BLaER1 treated with 17β-estradiol and CSF1 and Interleukin-3, amounts not matched to agents 10 nM and 100 nM (cell line): ENCODE data around the gene ADSL.
A peak's percentile ranks its signal among the peaks of the same experiment; 100 is the strongest.

Experiments
- H3K27ac ChIP-seq, 11 experiments: shearing (Covaris generic); formaldehyde crosslinking; 2 replicates each; pipeline ENCODE4 v1.8.1; 2022
- H3K27me3 ChIP-seq, 11 experiments: shearing (Covaris generic); formaldehyde crosslinking; 2 replicates each; pipeline ENCODE4 v1.8.1; 2022
- H3K36me3 ChIP-seq, 11 experiments: shearing (Covaris generic); formaldehyde crosslinking; 2 replicates each; pipeline ENCODE4 v1.8.1; 2022
- H3K4me1 ChIP-seq, 10 experiments: shearing (Covaris generic); formaldehyde crosslinking; 2 replicates each; pipeline ENCODE4 v1.8.1; 2022
- H3K4me2 ChIP-seq, 11 experiments: shearing (Covaris generic); formaldehyde crosslinking; 2 replicates each; pipeline ENCODE4 v1.8.1; 2022
- H3K4me3 ChIP-seq, 10 experiments: shearing (Covaris generic); formaldehyde crosslinking; 2 replicates each; pipeline ENCODE4 v1.8.1; 2022
- H3K9ac ChIP-seq, 11 experiments: shearing (Covaris generic); formaldehyde crosslinking; 2 replicates each; pipeline ENCODE4 v1.8.1; 2022
- H3K9me3 ChIP-seq, 11 experiments: shearing (Covaris generic); formaldehyde crosslinking; replicated peaks in 1 of 11; 2 replicates each; pipeline ENCODE4 v1.8.1; 2022
- H4K20me1 ChIP-seq, 11 experiments: shearing (Covaris generic); formaldehyde crosslinking; 2 replicates each; pipeline ENCODE4 v1.8.1; 2022
- Cebpa-rat ChIP-seq, 11 experiments: shearing (Covaris generic); IDR thresholded peaks; 2 replicates each; pipeline ENCODE4 v1.8.1; 2022

ADSL gene

GRCh38 chr22:40416636-40417035 lies 70.3 kb downstream of the ADSL start:
- Histone ChIP-seq H3K9ac (peak overlapping the region in 6 of 11 experiments; percentile 27 to 64 (median 49); a peak in 9 of 22 replicates), H3K4me3 (no peak overlapping the region), H4K20me1 (peaks cover 20 to 76% (median 37%) of the 10 kb centered on the region in 11 experiments; a peak in 18 of 22 replicates), H3K27me3 (no peaks in the 10 kb centered on the region), H3K27ac (peak overlapping the region in 9 of 11 experiments; percentile 58 to 83 (median 76); a peak in 17 of 22 replicates), H3K9me3 (no peaks in the 10 kb centered on the region), H3K36me3 (peaks cover 50 to 89% (median 65%) of the 10 kb centered on the region in 11 experiments), H3K4me1 (peaks cover 75 to 95% (median 86%) of the 10 kb centered on the region in 10 experiments), H3K4me2 (peak overlapping the region; percentile 78 to 93 (median 88); a peak in 20 of 22 replicates)
- no peak for TF ChIP-seq Cebpa-rat (IDR thresholded peaks at IDR 0.05)

DNA sequence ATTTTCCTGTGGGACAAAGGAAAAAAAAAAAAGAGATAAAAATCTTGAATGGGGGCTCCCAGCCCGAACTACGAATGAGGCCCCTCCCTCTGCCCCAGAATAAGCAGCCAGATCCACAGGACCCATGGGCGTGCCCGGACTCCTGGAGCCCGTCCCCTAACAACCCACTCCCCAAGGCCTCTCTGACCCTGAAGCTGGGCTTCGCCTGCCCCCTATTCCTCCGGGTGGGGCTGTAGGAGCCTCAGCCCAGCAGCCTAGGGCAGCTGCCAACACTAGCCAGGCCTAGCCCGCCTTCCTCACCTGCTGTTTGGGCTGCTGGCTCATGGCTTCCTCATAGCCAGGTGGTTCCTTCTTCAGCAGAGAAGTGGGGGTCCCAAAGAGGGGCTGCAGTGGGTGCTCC lies 70.7 kb downstream of the ADSL start:
- Histone ChIP-seq H3K9ac (peak overlapping the region in 6 of 11 experiments; percentile 27 to 56 (median 44); a peak in 11 of 22 replicates), H3K4me3 (no peak overlapping the region), H3K27ac (peak overlapping the region in 9 of 11 experiments; percentile 58 to 83 (median 76); a peak in 17 of 22 replicates), H3K4me1 (peaks cover 74 to 92% (median 86%) of the 10 kb centered on the region in 10 experiments), H3K36me3 (peaks cover 52 to 89% (median 66%) of the 10 kb centered on the region in 11 experiments), H3K27me3 (no peaks in the 10 kb centered on the region), H4K20me1 (peaks cover 20 to 76% (median 41%) of the 10 kb centered on the region in 11 experiments; a peak in 19 of 22 replicates), H3K9me3 (no peaks in the 10 kb centered on the region), H3K4me2 (peak overlapping the region; percentile 7 to 93 (median 88); a peak in 19 of 22 replicates)
- no peak for TF ChIP-seq Cebpa-rat (IDR thresholded peaks at IDR 0.05)

DNA sequence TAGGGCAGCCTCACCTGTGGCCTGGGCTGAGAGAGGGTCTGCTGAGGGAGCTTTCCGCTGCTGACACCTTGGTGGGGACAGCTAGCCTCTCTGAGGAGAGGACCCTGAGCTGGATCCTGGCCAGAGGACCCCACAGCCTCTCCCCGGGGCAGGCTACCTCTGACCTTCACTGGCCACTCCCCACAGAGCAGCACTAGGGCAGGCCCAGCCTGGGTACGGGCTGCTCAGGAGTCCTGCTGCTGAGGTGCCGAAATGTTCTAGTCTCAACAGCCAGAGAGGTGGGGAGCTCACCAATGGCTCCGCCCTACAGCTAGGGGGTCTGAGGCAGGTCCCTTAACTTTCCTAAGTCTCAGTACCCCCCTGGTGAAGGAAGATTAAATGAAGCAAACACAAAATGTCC lies 71.6 kb downstream of the ADSL start:
- TF ChIP-seq Cebpa-rat (IDR thresholded peaks at IDR 0.05), result no peak
- peak overlapping the region in 2 of 10 experiments; percentile 14 to 40; a peak in 2 of 20 replicates for H3K4me3 ChIP-seq
- peaks cover 56 to 94% (median 74%) of the 10 kb centered on the region in 11 experiments for H3K36me3 ChIP-seq

GRCh38 chr22:40418366-40419201 lies 72.3 kb downstream of the ADSL start:
- no peak for TF ChIP-seq Cebpa-rat (IDR thresholded peaks at IDR 0.05)
- H3K9me3 ChIP-seq, result no peaks in the 10 kb centered on the region
- H4K20me1 ChIP-seq, result peaks cover 20 to 79% (median 55%) of the 10 kb centered on the region in 11 experiments; a peak in 19 of 22 replicates
- peak overlapping the region in 8 of 11 experiments; percentile 10 to 79 (median 60); a peak in 15 of 22 replicates for H3K27ac ChIP-seq
- H3K36me3 ChIP-seq, result peaks cover 63 to 96% (median 80%) of the 10 kb centered on the region in 11 experiments
- H3K27me3 ChIP-seq, result no peaks in the 10 kb centered on the region
- H3K4me2 ChIP-seq, result peak overlapping the region; percentile 23 to 93 (median 86); a peak in 21 of 22 replicates
- peak overlapping the region in 2 of 10 experiments; percentile 14 to 40; a peak in 2 of 20 replicates for H3K4me3 ChIP-seq
- peak overlapping the region in 7 of 11 experiments; percentile 2 to 73 (median 56); a peak in 13 of 22 replicates for H3K9ac ChIP-seq
- H3K4me1 ChIP-seq, result peaks cover 74 to 92% (median 84%) of the 10 kb centered on the region in 10 experiments

More for the DNA sequence above, 71.6 kb downstream of the ADSL start:
- Histone ChIP-seq H4K20me1 (peaks cover 20 to 77% (median 49%) of the 10 kb centered on the region in 11 experiments; a peak in 19 of 22 replicates), H3K27ac (peak overlapping the region in 8 of 11 experiments; percentile 10 to 79 (median 60); a peak in 15 of 22 replicates), H3K4me1 (peaks cover 74 to 92% (median 84%) of the 10 kb centered on the region in 10 experiments), H3K4me2 (peak overlapping the region in 8 of 11 experiments; percentile 46 to 93 (median 88); a peak in 17 of 22 replicates), H3K9me3 (no peaks in the 10 kb centered on the region), H3K9ac (peak overlapping the region in 7 of 11 experiments; percentile 2 to 73 (median 56); a peak in 12 of 22 replicates), H3K27me3 (no peaks in the 10 kb centered on the region)

- Histone ChIP-seq H3K9ac (no peak overlapping the region; a peak in 3 of 22 replicates), H3K4me3 (no peak overlapping the region), H3K4me2 (peak overlapping the region in 9 of 11 experiments; percentile 54 to 88 (median 76); a peak in 13 of 22 replicates), H3K36me3 (peaks cover 74 to 96% (median 85%) of the 10 kb centered on the region in 11 experiments), H4K20me1 (peaks cover 13 to 83% (median 67%) of the 10 kb centered on the region in 11 experiments; a peak in 19 of 22 replicates), H3K27me3 (no peaks in the 10 kb centered on the region), H3K9me3 (no peaks in the 10 kb centered on the region), H3K4me1 (peaks cover 72 to 90% (median 78%) of the 10 kb centered on the region in 10 experiments), H3K27ac (peak overlapping the region in 1 of 11 experiments; percentile 31; a peak in 2 of 22 replicates)
- no peak for TF ChIP-seq Cebpa-rat (IDR thresholded peaks at IDR 0.05)
These were observed 73.4 kb downstream of the ADSL start for GRCh38 chr22:40419718-40420117.

GRCh38 chr22:40420341-40421081 lies 74.2 kb downstream of the ADSL start:
- 0 out of 22 replicates have a peak overlapping the region, but pooled peaks of 1 of the 11 experiments have one; percentile 29 for H3K9ac ChIP-seq
- H3K4me1 ChIP-seq, result peaks cover 64 to 86% (median 72%) of the 10 kb centered on the region in 10 experiments
- peak overlapping the region in 1 of 11 experiments; percentile 31; a peak in 1 of 22 replicates for H3K27ac ChIP-seq
- H4K20me1 ChIP-seq, result peaks cover 8 to 84% (median 72%) of the 10 kb centered on the region in 11 experiments; a peak in 20 of 22 replicates
- no peak overlapping the region for H3K4me3 ChIP-seq
- H3K27me3 ChIP-seq, result no peaks in the 10 kb centered on the region
- H3K4me2 ChIP-seq, result peak overlapping the region in 2 of 11 experiments; percentile 23 to 66; a peak in 4 of 22 replicates
- no peaks in the 10 kb centered on the region for H3K9me3 ChIP-seq
- TF ChIP-seq Cebpa-rat (IDR thresholded peaks at IDR 0.05), result no peak
- H3K36me3 ChIP-seq, result peaks cover 82 to 97% (median 93%) of the 10 kb centered on the region in 11 experiments

- H3K27ac ChIP-seq, result no peak overlapping the region
These were observed 74.7 kb downstream of the ADSL start for GRCh38 chr22:40421082-40421350.

DNA sequence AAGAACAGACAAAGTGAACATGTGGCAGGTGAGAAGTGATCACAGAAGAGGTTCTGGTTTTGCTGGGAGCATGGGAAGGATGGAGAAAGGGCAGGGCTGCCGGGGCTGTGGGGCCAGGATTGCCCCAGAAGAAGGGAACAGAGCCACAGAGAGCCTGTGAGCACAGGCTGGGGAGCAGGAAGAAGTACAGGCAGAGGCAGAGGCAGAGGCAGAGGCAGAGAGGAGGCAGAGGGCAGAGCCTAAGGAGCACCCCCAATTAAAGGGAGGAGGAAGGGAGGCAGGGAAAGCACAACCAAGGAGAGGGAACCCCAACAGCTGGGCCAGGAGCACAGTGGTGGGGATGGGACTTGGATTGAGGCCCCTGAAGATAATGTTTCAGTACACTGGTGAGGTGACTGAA lies 75.6 kb downstream of the ADSL start:
- Histone ChIP-seq H3K27me3 (no peaks in the 10 kb centered on the region), H3K9me3 (no peaks in the 10 kb centered on the region), H3K36me3 (peaks cover 90 to 99% (median 96%) of the 10 kb centered on the region in 11 experiments)

More at GRCh38 chr22:40421082-40421350, 74.7 kb downstream of the ADSL start:
- no peaks in the 10 kb centered on the region for H3K27me3 ChIP-seq
- H3K4me1 ChIP-seq, result peaks cover 59 to 86% (median 69%) of the 10 kb centered on the region in 10 experiments
- no peak overlapping the region for H3K4me3 ChIP-seq
- peaks cover 8 to 89% (median 77%) of the 10 kb centered on the region in 11 experiments; a peak in 20 of 22 replicates for H4K20me1 ChIP-seq
- no peak overlapping the region for H3K9ac ChIP-seq
- peaks cover 87 to 99% (median 96%) of the 10 kb centered on the region in 11 experiments for H3K36me3 ChIP-seq
- H3K9me3 ChIP-seq, result no peaks in the 10 kb centered on the region
- no peak for TF ChIP-seq Cebpa-rat (IDR thresholded peaks at IDR 0.05)
- H3K4me2 ChIP-seq, result no peak overlapping the region

More for the DNA sequence above, 75.6 kb downstream of the ADSL start:
- no peak overlapping the region for H3K4me3 ChIP-seq
- peak overlapping the region in 2 of 11 experiments; percentile 13 to 41; a peak in 2 of 22 replicates for H3K9ac ChIP-seq
- H3K27ac ChIP-seq, result peak overlapping the region in 1 of 11 experiments; percentile 31; a peak in 2 of 22 replicates
- H4K20me1 ChIP-seq, result peaks cover 8 to 94% (median 86%) of the 10 kb centered on the region in 11 experiments; a peak in 21 of 22 replicates
- peak overlapping the region in 4 of 11 experiments; percentile 11 to 78 (median 42); a peak in 4 of 22 replicates for H3K4me2 ChIP-seq
- H3K4me1 ChIP-seq, result peaks cover 50 to 86% (median 64%) of the 10 kb centered on the region in 10 experiments
- no peak for TF ChIP-seq Cebpa-rat (IDR thresholded peaks at IDR 0.05)
